NCI-H1092 (cell line): Measurements from ENCODE around the gene RANBP17.
"Not testable (repeated sequence)": the region's sequence is repeated elsewhere in the genome, so short reads cannot be mapped to it uniquely, and the experiment has no call there.

Experiments used
- DNase-seq: peaks from one replicate; lab custom pipeline; 2025; lab: John Stamatoyannopoulos, UW

The RANBP17 gene

GRCh38 chr5:170867825-170868224 lies 6.0 kb downstream of the RANBP17 start:
- no peak for DNase-seq

DNA sequence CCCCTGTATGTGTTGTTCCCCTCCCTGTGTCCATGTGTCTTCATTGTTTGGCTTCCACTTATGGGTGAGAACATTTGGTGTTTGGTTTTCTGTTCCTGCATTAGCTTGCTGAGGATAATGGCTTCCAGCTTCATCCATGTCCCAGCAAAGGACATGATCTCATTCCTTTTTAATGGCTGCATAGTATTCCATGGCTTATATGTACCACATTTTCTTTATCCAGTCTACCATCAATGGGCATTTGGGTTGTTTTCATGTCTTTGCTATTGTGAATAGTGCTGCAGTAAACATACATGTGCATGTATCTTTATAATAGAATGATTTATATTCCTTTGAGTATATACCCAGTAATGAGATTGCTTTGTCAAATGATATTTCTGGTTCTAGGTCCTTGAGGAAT lies 8.6 kb downstream of the RANBP17 start:
- DNase-seq: not testable (repeated sequence)

GRCh38 chr5:170874017-170874416 lies 12.2 kb downstream of the RANBP17 start:
- no peak for DNase-seq

- DNase-seq: no peak
Measured at GRCh38 chr5:170875811-170876210, 14.0 kb downstream of the RANBP17 start.

DNA sequence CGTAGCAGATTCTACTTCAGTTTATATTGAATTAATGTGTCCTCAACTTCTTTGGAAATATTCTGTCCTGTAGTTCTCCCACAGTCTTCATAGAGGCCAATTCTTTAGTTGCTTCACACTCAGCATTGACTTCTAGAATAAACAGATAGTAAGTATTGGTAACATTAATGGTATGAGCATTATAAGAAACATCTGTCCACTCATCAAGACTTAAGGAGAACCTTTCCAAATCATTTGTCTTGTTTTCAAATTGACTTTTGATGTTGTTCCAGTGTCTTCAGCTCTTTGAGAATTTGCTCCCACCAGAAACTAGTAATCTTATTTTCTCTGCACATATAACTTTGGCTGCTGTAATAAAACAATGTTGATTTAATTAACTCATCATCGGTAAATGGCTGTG lies 18.3 kb downstream of the RANBP17 start:
- DNase-seq: no peak

DNA sequence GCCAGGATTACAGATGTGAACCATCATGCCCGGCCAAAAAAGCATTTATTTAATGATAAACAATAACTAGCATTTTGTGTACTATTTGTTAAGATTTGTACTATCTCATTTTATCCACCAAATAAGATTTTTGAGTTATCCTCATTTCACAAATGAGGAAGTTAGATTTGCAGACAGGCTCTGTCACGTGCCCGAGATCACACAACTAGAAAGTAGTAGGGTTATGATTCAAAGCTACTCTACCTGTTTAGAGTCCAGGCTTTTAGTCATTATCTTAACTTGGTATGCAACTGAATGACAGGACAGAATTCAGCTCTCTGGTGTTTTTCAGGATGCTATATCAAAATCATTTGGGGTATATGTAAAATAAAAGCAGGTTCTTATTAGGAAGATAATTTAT lies 20.5 kb downstream of the RANBP17 start:
- DNase-seq: no peak

DNA sequence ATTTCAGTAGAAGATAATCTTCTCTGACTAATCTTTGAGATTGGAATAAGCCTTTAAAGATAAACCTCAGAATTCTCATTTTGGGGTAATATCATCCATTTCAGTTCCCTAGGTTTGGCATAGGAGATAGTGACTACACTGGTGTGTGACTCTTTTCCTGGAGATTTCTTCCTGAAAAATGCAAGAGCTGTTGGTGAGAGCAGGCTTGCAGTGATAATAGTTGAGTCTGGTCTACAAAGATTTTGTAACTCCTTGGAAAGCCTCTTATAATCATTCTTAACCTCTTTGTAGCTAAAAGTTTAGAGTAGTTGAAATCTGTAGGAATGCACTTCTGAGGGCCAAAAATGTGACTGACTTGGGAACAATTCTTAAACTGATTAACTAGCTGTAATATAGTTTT lies 23.4 kb downstream of the RANBP17 start:
- DNase-seq: no peak

DNA sequence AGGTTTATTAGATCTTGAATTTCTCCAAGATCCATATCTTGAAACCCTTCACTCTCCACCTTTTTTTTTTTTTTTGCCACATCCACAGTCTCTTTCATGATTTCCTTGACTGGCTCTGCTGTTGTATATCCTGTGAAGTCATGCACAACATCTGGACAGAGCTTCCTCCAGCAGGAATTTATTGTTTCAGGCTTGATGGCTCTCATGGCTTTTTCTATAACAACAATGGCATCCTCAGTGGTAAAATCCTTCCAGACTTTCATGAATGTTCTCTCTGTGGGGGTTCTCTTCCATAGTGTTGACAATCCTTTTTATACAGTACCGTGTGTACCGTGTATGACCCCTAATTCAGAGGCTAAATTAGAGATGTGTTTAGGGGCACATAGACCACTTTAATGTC lies 24.0 kb downstream of the RANBP17 start:
- no peak for DNase-seq

GRCh38 chr5:170886210-170886894 lies 24.5 kb downstream of the RANBP17 start:
- no peak for DNase-seq

DNA sequence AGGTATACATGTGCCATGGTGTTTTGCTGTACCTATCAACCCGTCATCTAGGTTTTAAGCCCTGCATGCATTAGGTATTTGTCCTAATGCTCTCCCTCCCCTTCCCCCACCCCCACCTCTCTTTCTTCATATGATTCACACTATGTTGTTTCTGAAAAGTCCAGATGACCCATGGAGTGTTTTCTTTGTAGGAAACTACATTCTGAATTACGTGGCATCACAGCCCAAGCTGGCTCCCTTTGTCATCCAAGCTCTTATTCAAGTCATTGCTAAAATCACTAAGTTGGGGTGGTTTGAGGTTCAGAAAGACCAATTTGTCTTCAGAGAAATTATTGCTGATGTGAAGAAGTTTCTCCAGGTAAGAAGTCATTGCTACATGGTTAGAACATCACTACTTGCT lies 30.4 kb downstream of the RANBP17 start:
- DNase-seq: no peak

DNA sequence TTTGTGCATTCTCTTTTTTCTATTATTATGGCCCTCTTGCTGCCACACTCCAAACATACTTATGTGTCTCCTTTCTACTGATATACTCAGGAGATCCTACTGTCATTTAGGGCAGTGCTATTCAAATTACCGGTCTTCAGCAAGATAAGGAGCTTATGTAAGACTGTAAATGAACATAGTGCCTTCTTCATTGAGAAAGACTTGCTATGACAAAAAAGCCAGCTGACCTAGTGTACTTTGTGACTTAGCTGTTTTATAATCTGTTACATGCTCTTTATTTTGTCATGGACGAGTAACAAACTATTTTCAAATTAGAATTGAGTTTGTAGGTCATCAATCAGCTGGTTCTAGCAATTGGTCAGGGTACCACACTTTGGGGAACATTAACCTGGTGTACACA lies 32.8 kb downstream of the RANBP17 start:
- DNase-seq: no peak

DNA sequence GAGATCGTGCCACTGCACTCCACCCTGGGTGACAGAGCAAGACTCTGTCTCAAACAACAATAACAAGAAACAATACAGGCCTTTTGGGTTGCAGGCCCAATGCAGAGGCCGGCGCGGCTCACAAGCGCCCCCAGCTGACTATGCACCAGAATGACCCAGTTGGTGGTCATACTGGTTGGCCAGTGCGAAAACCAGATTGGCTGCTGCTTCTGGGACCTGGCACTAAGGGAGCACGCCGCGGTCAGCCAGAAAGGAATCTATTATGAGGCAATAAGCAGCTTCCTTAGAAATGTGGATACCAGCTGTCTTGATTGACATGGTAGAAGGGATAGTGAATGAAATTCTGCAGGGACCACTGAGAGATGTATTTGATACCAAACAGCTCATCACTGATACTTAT lies 35.0 kb downstream of the RANBP17 start:
- no peak for DNase-seq

DNA sequence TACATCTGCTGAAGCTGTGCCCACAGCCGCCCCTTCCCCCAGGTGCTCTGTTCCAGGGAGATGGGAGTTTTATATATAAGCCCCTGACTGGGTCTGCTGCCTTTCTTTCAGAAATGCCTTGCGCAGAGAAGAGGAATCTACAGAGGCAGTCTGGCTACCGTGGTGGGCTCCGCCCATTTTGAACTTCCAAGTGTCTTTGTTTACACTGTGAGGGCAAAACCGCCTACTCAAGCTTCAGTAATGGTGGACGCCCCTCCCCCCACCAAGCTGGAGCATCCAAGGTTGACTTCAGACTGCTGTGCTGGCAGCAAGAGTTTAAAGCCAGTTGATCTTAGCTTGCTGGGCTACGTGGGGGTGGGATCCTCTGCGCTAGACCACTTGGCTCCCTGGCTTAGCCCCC lies 41.3 kb downstream of the RANBP17 start:
- DNase-seq: no peak

- DNase-seq: no peak
Measured at GRCh38 chr5:170907758-170908157, 45.9 kb downstream of the RANBP17 start.

GRCh38 chr5:170913573-170913972 lies 51.8 kb downstream of the RANBP17 start:
- DNase-seq: no peak

- no peak for DNase-seq
Measured at GRCh38 chr5:170917113-170917512, 55.3 kb downstream of the RANBP17 start.

DNA sequence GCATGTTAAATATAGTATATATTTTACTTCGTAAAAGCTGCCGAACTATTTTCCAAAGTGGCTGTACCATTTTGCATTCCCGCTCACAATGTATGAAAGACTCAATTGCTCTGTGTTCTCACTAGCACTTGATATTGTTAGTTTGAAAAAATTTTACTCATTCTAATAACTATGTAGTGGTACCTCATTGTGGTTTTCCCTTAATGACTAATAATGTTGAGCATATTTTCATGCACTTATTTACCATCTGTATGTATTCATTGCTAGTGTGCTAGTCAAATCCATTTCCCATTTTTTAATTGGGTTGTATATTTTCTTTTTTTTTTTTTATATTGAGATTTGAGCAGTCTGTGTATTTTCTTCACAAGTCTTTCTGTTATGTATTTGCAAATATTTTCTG lies 58.4 kb downstream of the RANBP17 start:
- no peak for DNase-seq

DNA sequence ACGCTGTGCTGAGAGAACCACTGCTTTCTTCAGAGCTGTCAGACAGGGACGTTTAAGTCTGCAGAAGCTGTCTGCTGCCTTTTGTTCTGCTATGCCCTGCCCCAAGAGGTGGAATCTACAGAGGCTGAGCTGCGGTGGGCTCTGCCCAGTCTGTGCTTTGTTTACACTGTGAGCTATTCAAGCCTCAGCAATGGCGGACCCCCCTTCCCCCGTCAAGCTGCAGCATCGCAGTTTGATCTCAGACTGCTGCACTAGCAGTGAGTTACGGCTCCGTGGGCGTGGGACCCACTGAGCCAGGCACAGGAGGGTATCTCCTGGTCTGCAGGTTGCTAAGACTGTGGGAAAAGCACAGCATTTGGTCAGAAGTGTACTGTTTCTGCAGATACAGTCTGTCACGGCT lies 60.5 kb downstream of the RANBP17 start:
- DNase-seq: not testable (repeated sequence)

DNA sequence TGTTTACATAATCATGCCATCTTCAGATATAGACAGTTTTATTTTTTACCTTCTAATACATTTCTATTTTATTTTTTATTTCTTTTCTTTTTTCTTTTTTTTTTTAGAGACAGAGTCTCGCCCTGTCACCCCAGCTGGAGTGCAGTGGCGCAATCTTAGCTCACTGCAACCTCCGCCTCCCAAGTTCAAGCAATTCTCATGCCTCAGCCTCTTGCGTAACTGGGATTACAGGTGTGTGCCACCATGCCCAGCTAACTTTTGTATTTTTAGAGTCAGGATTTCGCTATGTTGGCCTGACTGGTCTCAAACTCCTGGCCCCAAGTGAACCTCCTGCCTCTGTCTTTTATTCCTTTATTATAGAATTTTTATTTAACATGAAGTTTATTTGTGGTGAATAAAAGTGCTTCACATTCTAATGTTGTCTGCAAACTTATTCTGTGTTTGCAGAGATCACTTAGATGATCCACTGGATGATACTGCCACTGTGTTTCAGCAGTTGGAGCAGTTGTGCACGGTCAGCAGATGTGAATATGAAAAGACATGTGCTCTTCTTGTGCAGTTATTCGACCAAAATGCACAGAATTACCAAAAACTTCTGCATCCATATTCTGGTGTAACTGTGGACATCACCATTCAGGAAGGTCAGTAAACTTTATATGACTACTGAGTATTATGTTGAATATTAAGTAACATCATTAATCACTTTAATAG lies 62.2 kb downstream of the RANBP17 start:
- DNase-seq: no peak

DNA sequence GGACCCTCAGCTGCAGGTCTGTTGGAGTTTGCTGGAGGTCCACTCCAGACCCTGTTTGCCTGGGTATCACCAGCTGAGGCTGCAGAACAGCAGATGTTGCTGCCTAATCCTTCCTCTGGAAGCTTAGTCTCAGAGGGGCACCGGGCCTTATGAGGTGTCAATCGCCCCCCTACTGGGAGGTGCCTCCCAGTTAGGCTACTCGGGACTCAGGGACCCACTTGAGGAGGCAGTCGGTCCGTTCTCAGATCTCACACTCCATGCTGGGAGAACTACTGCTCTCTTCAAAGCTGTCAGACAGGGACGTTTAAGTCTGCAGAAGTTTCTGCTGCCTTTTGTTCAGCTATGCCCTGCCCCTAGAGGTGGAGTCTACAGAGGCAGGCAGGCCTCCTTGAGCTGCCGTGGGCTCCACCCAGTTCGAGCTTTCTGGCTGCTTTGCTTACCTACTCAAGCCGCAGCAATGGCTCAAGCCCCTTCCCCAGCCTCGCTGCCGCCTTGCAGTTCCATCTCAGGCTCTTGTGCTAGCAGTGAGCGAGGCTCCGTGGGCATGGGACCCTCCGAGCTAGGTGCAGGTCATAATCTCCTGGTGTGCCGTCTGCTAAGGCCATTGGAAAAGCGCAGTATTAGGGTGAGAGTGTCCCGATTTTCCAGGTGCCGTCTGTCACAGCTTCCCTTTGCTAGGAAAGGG lies 73.9 kb downstream of the RANBP17 start:
- DNase-seq: not testable (repeated sequence)

DNA sequence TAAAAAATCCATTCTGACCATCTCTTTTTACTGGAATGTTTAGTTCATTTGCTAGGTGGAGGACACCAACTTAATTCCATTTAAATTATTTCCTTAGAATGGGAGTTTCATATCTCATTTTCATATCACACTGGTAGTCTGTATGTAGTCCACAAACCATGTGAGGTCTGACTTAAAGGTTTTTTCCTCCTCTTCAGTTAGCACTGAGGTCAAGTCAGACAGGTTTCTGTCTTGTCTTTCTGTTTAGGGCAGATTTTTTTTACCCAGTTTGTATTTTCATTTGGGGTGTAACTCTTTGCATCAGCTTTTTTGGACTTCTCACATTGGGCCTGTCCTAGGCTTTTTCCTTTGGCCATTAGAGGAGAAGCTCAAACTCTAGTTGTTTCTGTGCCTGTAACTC lies 75.3 kb downstream of the RANBP17 start:
- no peak for DNase-seq

- DNase-seq: no peak
Measured at GRCh38 chr5:170937914-170938313, 76.1 kb downstream of the RANBP17 start.

GRCh38 chr5:170939178-170939577 lies 77.4 kb downstream of the RANBP17 start:
- DNase-seq: no peak
